Body of pancreas (tissue), 4 donors: Measurements from ENCODE around the gene SELENOM.

ENCODE experiments used
- CTCF ChIP-seq, 7 experiments: fragments of 450-650 bp in 4 of 7; fragments of 200-600 bp in 3 of 7; sonication (generic) in 3 of 7; IDR thresholded peaks; one replicate each; pipeline ENCODE4 v1.5.1; 2016 to 2019; ENCODE audit warnings: antibody characterized with exemption in 7 of 7
- POLR2A ChIP-seq, 3 donors: fragments of 450-650 bp; IDR thresholded peaks; one replicate each; pipeline ENCODE4 v1.6.1; 2016; ENCODE audit warnings: antibody characterized with exemption in 3 of 3, mild to moderate bottlenecking in 2 of 3

- TF ChIP-seq CTCF (IDR thresholded peaks at IDR 0.05) = no peak
- no peak for TF ChIP-seq POLR2A (IDR thresholded peaks at IDR 0.05)
These were observed 17.6 kb upstream of the SELENOM start for GRCh38 chr22:31124811-31125465.
